ENCODE results near the gene LDHAL6B.

The LDHAL6B gene

DNA sequence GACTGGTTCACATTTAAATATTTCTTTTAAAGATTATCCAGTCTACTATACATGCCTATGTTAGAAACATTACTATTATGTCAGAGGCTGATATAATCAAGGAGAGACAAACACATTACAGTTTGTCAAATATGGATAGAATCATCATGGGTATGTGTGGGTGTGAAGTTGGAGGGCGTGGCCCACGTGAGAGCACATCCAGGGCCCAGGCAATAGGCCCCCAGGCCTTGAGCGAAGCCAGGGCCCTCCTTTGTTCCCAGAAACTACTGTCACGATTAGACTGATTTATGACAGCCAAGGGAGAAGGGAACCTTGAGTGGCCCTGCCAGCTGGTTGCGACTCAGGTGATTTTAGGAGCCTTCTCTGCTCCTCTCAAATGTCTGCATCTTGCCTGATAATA, 26.9 kb upstream of the LDHAL6B start:
- Histone ChIP-seq H3K4me3 (ENCODE audit: low read depth, low read length) (no peak overlapping the region), H3K27ac (no peak overlapping the region), H3K27me3 (replicated peaks) (no peaks in the 10 kb centered on the region), H3K36me3 (replicated peaks) (peaks cover 49% of the 10 kb centered on the region)
- TF ChIP-seq, protein P1, sequence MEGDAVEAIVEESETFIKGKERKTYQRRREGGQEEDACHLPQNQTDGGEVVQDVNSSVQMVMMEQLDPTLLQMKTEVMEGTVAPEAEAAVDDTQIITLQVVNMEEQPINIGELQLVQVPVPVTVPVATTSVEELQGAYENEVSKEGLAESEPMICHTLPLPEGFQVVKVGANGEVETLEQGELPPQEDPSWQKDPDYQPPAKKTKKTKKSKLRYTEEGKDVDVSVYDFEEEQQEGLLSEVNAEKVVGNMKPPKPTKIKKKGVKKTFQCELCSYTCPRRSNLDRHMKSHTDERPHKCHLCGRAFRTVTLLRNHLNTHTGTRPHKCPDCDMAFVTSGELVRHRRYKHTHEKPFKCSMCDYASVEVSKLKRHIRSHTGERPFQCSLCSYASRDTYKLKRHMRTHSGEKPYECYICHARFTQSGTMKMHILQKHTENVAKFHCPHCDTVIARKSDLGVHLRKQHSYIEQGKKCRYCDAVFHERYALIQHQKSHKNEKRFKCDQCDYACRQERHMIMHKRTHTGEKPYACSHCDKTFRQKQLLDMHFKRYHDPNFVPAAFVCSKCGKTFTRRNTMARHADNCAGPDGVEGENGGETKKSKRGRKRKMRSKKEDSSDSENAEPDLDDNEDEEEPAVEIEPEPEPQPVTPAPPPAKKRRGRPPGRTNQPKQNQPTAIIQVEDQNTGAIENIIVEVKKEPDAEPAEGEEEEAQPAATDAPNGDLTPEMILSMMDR (IDR thresholded peaks at IDR 0.05; ENCODE audit: low read depth, low read length, missing control alignments): no peak
- no peak for DNase-seq
- in situ Hi-C loops (cut with HindIII; ENCODE audit: low pct_ligation_motif_present, low sequenced_read_pairs): no loop called here

DNA sequence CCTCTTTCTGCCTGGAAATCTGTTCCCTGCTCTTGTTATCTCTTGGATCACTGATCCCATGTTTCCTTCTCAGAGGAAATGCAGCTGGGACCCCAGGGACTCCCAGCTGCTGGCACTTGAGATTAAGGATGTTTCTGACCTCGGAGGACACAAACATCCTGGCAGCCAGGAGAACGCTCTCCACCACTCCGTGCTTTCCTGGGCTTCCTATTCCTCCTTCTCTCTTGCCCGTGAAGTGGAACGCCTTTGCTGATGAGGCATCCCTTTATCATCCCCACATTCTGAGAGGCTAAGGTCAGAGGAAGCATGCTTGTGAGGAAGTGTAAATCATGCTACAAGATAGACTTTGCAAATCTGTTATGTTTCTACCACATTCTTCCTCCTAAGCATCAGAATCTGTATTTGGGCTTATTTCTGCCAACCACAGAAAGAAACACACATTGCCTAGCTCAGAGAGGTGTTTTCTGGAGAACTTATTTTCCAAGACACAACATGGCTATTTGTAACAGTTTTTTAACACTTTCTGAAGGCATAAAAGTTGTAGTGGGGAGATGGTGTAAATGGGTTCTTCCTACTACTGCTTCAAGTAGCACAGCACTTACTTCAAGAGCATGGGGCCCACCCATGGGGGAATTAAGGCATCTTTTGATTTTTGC, 25.6 kb upstream of the LDHAL6B start:
- peaks cover 57% of the 10 kb centered on the region for H3K36me3 ChIP-seq (replicated peaks)
- no peaks in the 10 kb centered on the region for H3K27me3 ChIP-seq (replicated peaks)
- in situ Hi-C loops (cut with HindIII; ENCODE audit: low pct_ligation_motif_present, low sequenced_read_pairs): no loop called here
- H3K4me3 ChIP-seq (ENCODE audit: low read depth, low read length): no peak overlapping the region
- TF ChIP-seq, protein P1 (IDR thresholded peaks at IDR 0.05; ENCODE audit: low read depth, low read length, missing control alignments): no peak
- peak; percentile 53 for DNase-seq
- H3K27ac ChIP-seq: no peak overlapping the region

DNA sequence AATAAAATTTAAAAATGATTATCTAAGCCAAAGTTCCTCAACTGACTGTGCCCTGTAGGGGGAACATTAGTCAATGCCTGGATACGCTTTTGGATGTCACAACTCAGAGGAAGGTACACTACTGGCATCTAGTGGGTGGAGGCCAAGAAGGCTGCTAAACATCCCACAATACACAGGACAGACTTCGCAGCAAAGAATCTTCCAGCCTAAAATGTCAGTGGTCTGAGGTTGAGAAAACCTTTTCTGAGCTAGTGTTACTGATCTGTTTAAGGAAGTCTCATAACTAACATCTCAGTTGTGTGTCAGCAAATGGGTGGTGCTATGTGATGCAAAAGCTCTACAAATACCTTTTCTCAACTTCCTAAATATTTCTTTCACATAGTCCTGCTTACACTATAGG, 20.9 kb upstream of the LDHAL6B start:
- Histone ChIP-seq H3K27me3 (replicated peaks) (no peaks in the 10 kb centered on the region), H3K36me3 (replicated peaks) (peaks cover 60% of the 10 kb centered on the region), H3K4me3 (ENCODE audit: low read depth, low read length) (no peak overlapping the region), H3K27ac (no peak overlapping the region)
- DNase-seq: no peak
- in situ Hi-C loops (cut with HindIII; ENCODE audit: low pct_ligation_motif_present, low sequenced_read_pairs): no loop called here
- TF ChIP-seq, protein P1 (IDR thresholded peaks at IDR 0.05; ENCODE audit: low read depth, low read length, missing control alignments): peak; percentile 38

- DNase-seq: no peak
- Histone ChIP-seq H3K27ac (no peak overlapping the region), H3K27me3 (replicated peaks) (no peaks in the 10 kb centered on the region), H3K4me3 (ENCODE audit: low read depth, low read length) (no peak overlapping the region), H3K36me3 (replicated peaks) (peaks cover 57% of the 10 kb centered on the region)
- TF ChIP-seq, protein P1 (IDR thresholded peaks at IDR 0.05; ENCODE audit: low read depth, low read length, missing control alignments): no peak
- in situ Hi-C loops (cut with HindIII; ENCODE audit: low pct_ligation_motif_present, low sequenced_read_pairs): no loop called here
Observed at GRCh38 chr15:59186501-59186900, 20.1 kb upstream of the LDHAL6B start.

DNA sequence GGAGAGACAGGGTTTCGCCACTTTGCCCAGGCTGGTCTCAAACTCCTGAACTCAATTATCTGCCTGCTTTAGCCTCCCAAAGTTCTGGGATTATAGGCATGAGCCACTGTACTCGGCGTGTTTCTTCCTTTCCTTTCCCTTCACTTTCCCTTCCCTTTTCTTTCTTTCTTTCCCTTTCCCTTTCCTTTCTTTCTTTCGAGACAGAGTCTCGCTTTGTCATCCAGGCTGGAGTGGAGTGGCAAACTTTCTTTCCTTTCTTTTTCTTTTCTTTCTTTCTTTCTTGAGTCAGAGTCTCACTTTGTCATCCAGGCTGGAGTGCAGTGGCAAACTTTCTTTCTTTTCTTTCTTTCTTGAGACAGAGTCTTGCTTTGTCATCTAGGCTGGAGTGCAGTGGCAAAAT, 17.4 kb upstream of the LDHAL6B start:
- in situ Hi-C loops (cut with HindIII; ENCODE audit: low pct_ligation_motif_present, low sequenced_read_pairs): no loop called here
- Histone ChIP-seq H3K27ac (no peak overlapping the region), H3K36me3 (replicated peaks) (peaks cover 50% of the 10 kb centered on the region), H3K4me3 (ENCODE audit: low read depth, low read length) (no peak overlapping the region), H3K27me3 (replicated peaks) (no peaks in the 10 kb centered on the region)
- TF ChIP-seq, protein P1 (IDR thresholded peaks at IDR 0.05; ENCODE audit: low read depth, low read length, missing control alignments): no peak
- DNase-seq: no peak

GRCh38 chr15:59190291-59190690, 16.4 kb upstream of the LDHAL6B start:
- Histone ChIP-seq H3K27me3 (replicated peaks) (no peaks in the 10 kb centered on the region), H3K4me3 (ENCODE audit: low read depth, low read length) (no peak overlapping the region), H3K27ac (no peak overlapping the region), H3K36me3 (replicated peaks) (peaks cover 54% of the 10 kb centered on the region)
- TF ChIP-seq, protein P1 (IDR thresholded peaks at IDR 0.05; ENCODE audit: low read depth, low read length, missing control alignments): no peak
- no peak for DNase-seq
- in situ Hi-C loops (cut with HindIII; ENCODE audit: low pct_ligation_motif_present, low sequenced_read_pairs): no loop called here
